B cell (primary cell): Measurements from ENCODE around the gene HEXIM1. TPM values are rescaled to one million over a fixed set of nuclear protein-coding genes. Genes with fewer than 3 reads are reported as not detected.

ENCODE experiments used
- ATAC-seq: fragments of 200-7000 bp; cut with Tn5 transposase; one replicate; pipeline ENCODE4 v1.10.0; 2021; ENCODE audit warnings: low read depth, mild to moderate bottlenecking, moderate number of reproducible peaks, moderate library complexity
- CTCF ChIA-PET: fragments of 350-600 bp; sonication (Branson Sonifier 250); formaldehyde crosslinking; loops from one replicate; lab custom pipeline; 2021; ENCODE audit warnings: antibody characterized with exemption, inconsistent platforms; lab: Charles Lee
- POLR2A ChIA-PET: fragments of 350-600 bp; sonication (Branson Sonifier 250); formaldehyde crosslinking; loops from one replicate; lab custom pipeline; 2021; ENCODE audit warnings: antibody characterized with exemption; lab: Charles Lee
- DNase-seq: peaks from one replicate; pipeline ENCODE4 v3.0.0; 2013
- H2AFZ ChIP-seq: 2 replicates; pipeline ENCODE4 v1.6.1; 2012; ENCODE audit warnings: mild to moderate bottlenecking, low read depth, low read length; ENCODE audit not compliant: insufficient read depth, poor library complexity, severe bottlenecking
- H3K27ac ChIP-seq, 2 donors: 1 replicate in 1 of 2; 2 replicates in 1 of 2; pipeline ENCODE4 v1.5.1; 2012 to 2013; ENCODE audit warnings: low read length in 2 of 2, mild to moderate bottlenecking in 2 of 2, moderate library complexity in 1 of 2
- H3K27me3 ChIP-seq, 4 experiments: fragments of 200-600 bp in 1 of 4; sonication (generic) in 1 of 4; replicated peaks in 1 of 4; 1 replicate in 2 of 4; 2 replicates in 2 of 4; pipeline versions ENCODE4 v1.6.1 to v1.7.0; 2013 to 2016; ENCODE audit warnings: low read length in 3 of 4, mild to moderate bottlenecking in 2 of 4, mixed read lengths in 1 of 4, moderate library complexity in 1 of 4; ENCODE audit not compliant: insufficient read depth in 4 of 4, control insufficient read depth in 3 of 4; ENCODE audit errors: control extremely low read depth in 1 of 4
- H3K36me3 ChIP-seq, 2 experiments: replicated peaks in 1 of 2; 1 replicate in 1 of 2; 2 replicates in 1 of 2; pipeline versions ENCODE4 v1.6.1 to v1.7.1; 2013; ENCODE audit warnings: low read length in 1 of 2; ENCODE audit not compliant: insufficient read depth in 2 of 2, control insufficient read depth in 1 of 2; ENCODE audit errors: control extremely low read depth in 1 of 2, extremely low read depth in 1 of 2
- H3K4me1 ChIP-seq, 2 donors: fragments of 200-600 bp in 1 of 2; sonication (generic) in 1 of 2; 1 replicate in 1 of 2; 2 replicates in 1 of 2; pipeline versions ENCODE4 v1.5.1 to v1.6.1; 2013 to 2017; ENCODE audit warnings: low read length in 2 of 2; ENCODE audit not compliant: control insufficient read depth in 2 of 2, insufficient read depth in 2 of 2
- H3K4me2 ChIP-seq: replicated peaks from 2 replicates; pipeline ENCODE3; 2012; ENCODE audit warnings: mild to moderate bottlenecking, low read depth, low read length; ENCODE audit not compliant: poor library complexity, severe bottlenecking
- H3K4me3 ChIP-seq, 5 experiments: fragments of 200-600 bp in 1 of 5; sonication (generic) in 1 of 5; 1 replicate in 3 of 5; 2 replicates in 2 of 5; pipeline versions ENCODE4 v1.5.1 to v1.7.0; 2011 to 2016; ENCODE audit warnings: low read length in 4 of 5, mild to moderate bottlenecking in 4 of 5, low read depth in 2 of 5, control low read depth in 1 of 5, moderate library complexity in 1 of 5; ENCODE audit not compliant: insufficient read depth in 1 of 5; ENCODE audit errors: control extremely low read depth in 1 of 5, extremely low read depth in 1 of 5
- H3K79me2 ChIP-seq: fragments of 200-600 bp; sonication (generic); one replicate; pipeline ENCODE4 v1.6.0; 2016; ENCODE audit warnings: low read length; ENCODE audit not compliant: control insufficient read depth, insufficient read depth
- H3K9ac ChIP-seq: fragments of 200-600 bp; sonication (generic); 2 replicates; pipeline ENCODE4 v1.6.1; 2017; ENCODE audit warnings: mild to moderate bottlenecking, low read length, moderate library complexity
- H3K9me3 ChIP-seq, 3 donors: one replicate each; pipeline versions ENCODE4 v1.6.1 to v1.7.1; 2013; ENCODE audit warnings: low read length in 2 of 3; ENCODE audit not compliant: control insufficient read depth in 2 of 3, insufficient read depth in 1 of 3; ENCODE audit errors: control extremely low read depth in 1 of 3
- H4K20me1 ChIP-seq: 2 replicates; pipeline ENCODE4 v1.6.0; 2012; ENCODE audit warnings: mild to moderate bottlenecking, low read length; ENCODE audit not compliant: insufficient read depth, control insufficient read depth, poor library complexity, severe bottlenecking
- H3K27ac Mint-ChIP-seq: one replicate; pipeline ENCODE4 v1.8.0; 2021; ENCODE audit warnings: mixed read lengths
- H3K27me3 Mint-ChIP-seq: one replicate; pipeline ENCODE4 v1.8.0; 2021; ENCODE audit warnings: mixed read lengths
- H3K4me1 Mint-ChIP-seq: one replicate; pipeline ENCODE4 v1.8.0; 2021; ENCODE audit warnings: mixed read lengths
- H3K4me3 Mint-ChIP-seq: one replicate; pipeline ENCODE4 v1.8.0; 2021; ENCODE audit warnings: mixed read lengths
- H3K9me3 Mint-ChIP-seq: one replicate; pipeline ENCODE4 v1.8.0; 2022; ENCODE audit warnings: mixed read lengths; ENCODE audit not compliant: insufficient read depth
- EZH2 ChIP-seq: IDR thresholded peaks from 2 replicates; pipeline ENCODE4 v1.6.1; 2012; ENCODE audit warnings: borderline replicate concordance, low read depth, mild to moderate bottlenecking, moderate library complexity, low read length; ENCODE audit not compliant: insufficient read depth, poor library complexity, severe bottlenecking
- WGBS: methylation state at CpG from one replicate; pipeline ENCODE4 v1.1.5; 2013; ENCODE audit warnings: missing lambda C conversion rate; ENCODE audit not compliant: insufficient coverage; 5-methylcytosine and 5-hydroxymethylcytosine counted together
- intact Hi-C: fragments of 100-400 bp; cut with micrococcal nuclease; formaldehyde crosslinking; loops from one replicate; pipeline ENCODE4 v1.10.0; 2022
- polyA plus RNA-seq: library from polyadenylated mRNA; depleted of rRNA; stranded (reverse); fragments of >200 nt; gene quantifications from 2 replicates; pipeline ENCODE4 v1.2.3, GENCODE V29; 2012
- total RNA-seq, 2 donors: library from RNA; stranded (reverse); fragments of 120-200 nt in 1 of 2; gene quantifications; 1 replicate in 1 of 2; 2 replicates in 1 of 2; pipeline versions ENCODE4 v1.2.3 to v1.2.4, GENCODE V29; 2013 to 2022
- TF ChIP-seq, protein P1 (sequence below): fragments of 200-600 bp; IDR thresholded peaks from one replicate; pipeline ENCODE4 v1.8.0; 2022; ENCODE audit warnings: antibody characterized with exemption, mild to moderate bottlenecking

HEXIM1 gene
- total and polyA plus RNA-seq, 2 donors (not counting 1 experiment from before 2014, with no cell fraction given) = 23.7 to 48.9 TPM

DNA sequence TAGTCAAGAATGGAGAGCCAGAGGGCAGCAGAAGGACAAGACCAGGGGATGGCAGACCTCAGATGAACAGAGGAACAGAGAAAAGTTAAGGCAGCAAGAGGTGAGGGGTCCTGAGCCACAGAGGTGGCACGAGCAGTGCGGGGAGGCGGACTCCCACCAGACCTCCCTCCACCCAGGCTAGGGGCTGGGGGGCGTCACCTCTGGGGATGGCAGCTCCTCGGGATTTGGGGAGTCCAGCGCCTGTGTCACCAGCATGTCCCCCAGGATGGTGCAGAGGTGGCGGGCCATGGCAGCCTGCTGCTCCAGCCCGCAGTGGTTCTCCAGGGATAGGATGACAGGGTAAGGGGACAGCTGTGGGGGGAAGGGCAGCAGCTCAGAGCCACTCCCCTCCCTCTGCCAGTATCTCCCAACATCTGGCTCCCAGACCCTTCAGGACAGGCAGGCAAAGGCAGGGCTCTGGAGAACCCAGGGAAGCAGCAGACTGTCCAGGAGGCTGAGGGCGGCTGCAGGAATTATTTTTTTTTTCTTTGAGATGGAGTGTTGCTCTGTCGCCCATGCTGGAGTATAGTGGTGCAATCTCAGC is 31.8 kb upstream of the HEXIM1 start:
- 94% methylated on average over 5 of the region's 10 CpGs for WGBS
- no peak for TF ChIP-seq EZH2
- TF ChIP-seq, protein P1, sequence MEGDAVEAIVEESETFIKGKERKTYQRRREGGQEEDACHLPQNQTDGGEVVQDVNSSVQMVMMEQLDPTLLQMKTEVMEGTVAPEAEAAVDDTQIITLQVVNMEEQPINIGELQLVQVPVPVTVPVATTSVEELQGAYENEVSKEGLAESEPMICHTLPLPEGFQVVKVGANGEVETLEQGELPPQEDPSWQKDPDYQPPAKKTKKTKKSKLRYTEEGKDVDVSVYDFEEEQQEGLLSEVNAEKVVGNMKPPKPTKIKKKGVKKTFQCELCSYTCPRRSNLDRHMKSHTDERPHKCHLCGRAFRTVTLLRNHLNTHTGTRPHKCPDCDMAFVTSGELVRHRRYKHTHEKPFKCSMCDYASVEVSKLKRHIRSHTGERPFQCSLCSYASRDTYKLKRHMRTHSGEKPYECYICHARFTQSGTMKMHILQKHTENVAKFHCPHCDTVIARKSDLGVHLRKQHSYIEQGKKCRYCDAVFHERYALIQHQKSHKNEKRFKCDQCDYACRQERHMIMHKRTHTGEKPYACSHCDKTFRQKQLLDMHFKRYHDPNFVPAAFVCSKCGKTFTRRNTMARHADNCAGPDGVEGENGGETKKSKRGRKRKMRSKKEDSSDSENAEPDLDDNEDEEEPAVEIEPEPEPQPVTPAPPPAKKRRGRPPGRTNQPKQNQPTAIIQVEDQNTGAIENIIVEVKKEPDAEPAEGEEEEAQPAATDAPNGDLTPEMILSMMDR = no peak
- ChIA-PET CTCF (interaction anchor here (1.2 to 2.6 kb wide), 2 partner anchors 17 kb away, joined by 4 to 7 read pairs; no protein-coding TSS in a partner anchor), POLR2A (no interaction called here)
- no peaks in the 10 kb centered on the region for H4K20me1 ChIP-seq
- no peaks in the 10 kb centered on the region for H3K36me3 ChIP-seq
- Mint-ChIP-seq H3K27me3 (peaks cover 5% of the 10 kb centered on the region), H3K4me3 (no peak overlapping the region), H3K9me3 (no peaks in the 10 kb centered on the region), H3K27ac (no peak overlapping the region), H3K4me1 (peaks cover 6% of the 10 kb centered on the region)
- intact Hi-C loops = no loop called here
- ATAC-seq = no peak
- no peaks in the 10 kb centered on the region for H3K9me3 ChIP-seq
- peaks cover 8 to 11% of the 10 kb centered on the region in 2 donors for H3K4me1 ChIP-seq
- no peak for DNase-seq
- H3K4me3 ChIP-seq = no peak overlapping the region
- no peak overlapping the region for H3K9ac ChIP-seq
- H2AFZ ChIP-seq = no peak overlapping the region
- H3K4me2 ChIP-seq = no peak overlapping the region
- peaks cover 0 to 7% (median 0%) of the 10 kb centered on the region in 4 experiments for H3K27me3 ChIP-seq
- H3K79me2 ChIP-seq = no peaks in the 10 kb centered on the region
- H3K27ac ChIP-seq = no peak overlapping the region

DNA sequence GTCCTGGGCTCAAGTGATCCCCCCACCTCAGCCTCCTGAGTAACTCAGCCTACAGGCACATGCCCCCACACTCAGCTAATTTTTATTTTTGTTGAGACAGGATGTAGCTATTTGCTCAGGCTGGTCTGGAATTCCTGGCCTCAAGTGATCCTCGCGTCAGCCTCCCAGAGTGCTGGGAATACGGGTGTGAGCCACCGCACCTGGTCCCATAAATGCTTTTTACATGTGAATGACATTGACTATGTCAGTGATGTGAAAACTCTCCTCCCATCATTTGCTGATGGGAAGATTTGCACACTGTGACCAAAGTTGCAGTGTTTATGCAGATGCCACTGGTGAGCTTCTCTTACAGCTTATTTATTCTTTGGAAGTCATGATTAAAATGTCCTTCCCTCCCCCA is 30.9 kb upstream of the HEXIM1 start:
- no peak overlapping the region for H3K9ac ChIP-seq
- H3K9me3 ChIP-seq = no peaks in the 10 kb centered on the region
- CTCF ChIA-PET = interaction anchor here (2.6 kb wide), 1 partner anchor 18 kb away, joined by 7 read pairs; no protein-coding TSS in a partner anchor
- H3K4me3 ChIP-seq = no peak overlapping the region
- Mint-ChIP-seq H3K4me3 (no peak overlapping the region), H3K27ac (no peak overlapping the region), H3K9me3 (no peaks in the 10 kb centered on the region), H3K4me1 (no peaks in the 10 kb centered on the region), H3K27me3 (peaks cover 5% of the 10 kb centered on the region)
- no peak for DNase-seq
- TF ChIP-seq EZH2 = no peak
- TF ChIP-seq, protein P1 = no peak
- H3K4me2 ChIP-seq = no peak overlapping the region
- 100% methylated on average over 4 of the region's 4 CpGs for WGBS
- intact Hi-C loops = no loop called here
- no peaks in the 10 kb centered on the region for H3K36me3 ChIP-seq
- H3K79me2 ChIP-seq = no peaks in the 10 kb centered on the region
- H2AFZ ChIP-seq = no peak overlapping the region
- peaks cover 0 to 3% of the 10 kb centered on the region in 2 donors for H3K4me1 ChIP-seq
- H3K27me3 ChIP-seq = peaks cover 0 to 7% (median 0%) of the 10 kb centered on the region in 4 experiments
- H4K20me1 ChIP-seq = no peaks in the 10 kb centered on the region
- ATAC-seq = no peak
- POLR2A ChIA-PET = no interaction called here
- H3K27ac ChIP-seq = no peak overlapping the region
